Measurements from ENCODE around the gene ANKDD1B. TPM values are rescaled to one million over a fixed set of nuclear protein-coding genes. Genes with fewer than 3 reads are reported as not detected.

ANKDD1B gene
- polyA plus RNA-seq, 3 donors = 0.32 TPM; not detected in 2

DNA sequence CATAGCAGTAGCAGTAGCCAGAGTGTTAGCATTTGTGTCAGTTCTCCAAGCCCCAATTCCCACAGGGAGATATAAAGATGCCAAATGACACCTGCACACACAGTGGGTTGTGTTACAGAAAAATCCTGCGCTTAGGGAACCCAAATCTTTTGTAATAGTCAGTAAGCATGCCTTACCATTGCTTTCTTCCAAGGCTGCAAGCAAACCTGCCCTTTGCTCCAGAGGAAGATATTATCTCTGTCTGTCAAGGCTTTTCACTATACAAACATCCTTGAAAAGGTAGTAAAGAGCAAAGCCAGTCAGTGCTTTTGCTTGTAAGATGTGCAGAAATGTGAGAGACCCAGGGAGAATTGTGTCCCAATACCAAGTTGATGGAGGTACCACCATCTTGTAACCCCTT lies 2.9 kb downstream of the ANKDD1B start:
- H3K27me3 Mint-ChIP-seq (ENCODE audit: low read depth in 3 of 3) = peaks cover 13 to 18% (median 18%) of the 10 kb centered on the region in 3 donors
- no peaks in the 10 kb centered on the region for H3K79me2 ChIP-seq (ENCODE audit: insufficient read depth, low read length)
- peaks cover 13% of the 10 kb centered on the region in 2 donors for H3K4me1 ChIP-seq (ENCODE audit: control insufficient read depth in 1 of 2, insufficient read depth in 2 of 2, low read length in 2 of 2)
- no CpG with 5 or more reads among the region's 1 CpG for WGBS (ENCODE audit: insufficient coverage)
- H3K27ac ChIP-seq (ENCODE audit: low read depth in 1 of 2, low read length in 2 of 2) = no peak overlapping the region
- TF ChIP-seq, protein P1, sequence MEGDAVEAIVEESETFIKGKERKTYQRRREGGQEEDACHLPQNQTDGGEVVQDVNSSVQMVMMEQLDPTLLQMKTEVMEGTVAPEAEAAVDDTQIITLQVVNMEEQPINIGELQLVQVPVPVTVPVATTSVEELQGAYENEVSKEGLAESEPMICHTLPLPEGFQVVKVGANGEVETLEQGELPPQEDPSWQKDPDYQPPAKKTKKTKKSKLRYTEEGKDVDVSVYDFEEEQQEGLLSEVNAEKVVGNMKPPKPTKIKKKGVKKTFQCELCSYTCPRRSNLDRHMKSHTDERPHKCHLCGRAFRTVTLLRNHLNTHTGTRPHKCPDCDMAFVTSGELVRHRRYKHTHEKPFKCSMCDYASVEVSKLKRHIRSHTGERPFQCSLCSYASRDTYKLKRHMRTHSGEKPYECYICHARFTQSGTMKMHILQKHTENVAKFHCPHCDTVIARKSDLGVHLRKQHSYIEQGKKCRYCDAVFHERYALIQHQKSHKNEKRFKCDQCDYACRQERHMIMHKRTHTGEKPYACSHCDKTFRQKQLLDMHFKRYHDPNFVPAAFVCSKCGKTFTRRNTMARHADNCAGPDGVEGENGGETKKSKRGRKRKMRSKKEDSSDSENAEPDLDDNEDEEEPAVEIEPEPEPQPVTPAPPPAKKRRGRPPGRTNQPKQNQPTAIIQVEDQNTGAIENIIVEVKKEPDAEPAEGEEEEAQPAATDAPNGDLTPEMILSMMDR (IDR thresholded peaks at IDR 0.05) = no peak
- H3K9me3 Mint-ChIP-seq = peaks cover 0 to 2% (median 0%) of the 10 kb centered on the region in 7 donors
- H3K4me2 ChIP-seq (replicated peaks; ENCODE audit: extremely low read depth, low read length, poor library complexity, severe bottlenecking) = no peak overlapping the region
- intact Hi-C loops (cut with micrococcal nuclease) = no loop called here
- DNase-seq = no peak
- H3K36me3 ChIP-seq (replicated peaks in 1 of 2; ENCODE audit: control insufficient read depth in 1 of 2, insufficient read depth in 2 of 2, low read length in 2 of 2) = no peaks in the 10 kb centered on the region
- H3K27me3 ChIP-seq (ENCODE audit: control insufficient read depth in 2 of 2, insufficient read depth in 2 of 2, low read length in 2 of 2) = peaks cover 5 to 11% of the 10 kb centered on the region in 2 donors
- H3K9ac ChIP-seq (ENCODE audit: insufficient read depth, low read length, poor library complexity, severe bottlenecking) = no peak overlapping the region
- no peaks in the 10 kb centered on the region for H3K9me3 ChIP-seq (replicated peaks in 1 of 2; ENCODE audit: control insufficient read depth in 1 of 2, insufficient read depth in 1 of 2, low read length in 2 of 2)
- H3K36me3 Mint-ChIP-seq = peaks cover 0 to 8% of the 10 kb centered on the region in 2 donors
- H3K27ac Mint-ChIP-seq = no peak overlapping the region
- H3K4me1 Mint-ChIP-seq = peaks cover 17% of the 10 kb centered on the region
- no peak overlapping the region for H3K4me3 ChIP-seq (replicated peaks in 1 of 3; ENCODE audit: low read depth in 2 of 3, low read length in 3 of 3)
- H4K20me1 ChIP-seq (ENCODE audit: insufficient read depth, low read length) = no peaks in the 10 kb centered on the region
- no peak overlapping the region for H2AFZ ChIP-seq (ENCODE audit: insufficient read depth, low read depth, low read length, poor library complexity, severe bottlenecking)
- no peak overlapping the region for H3K4me3 Mint-ChIP-seq

DNA sequence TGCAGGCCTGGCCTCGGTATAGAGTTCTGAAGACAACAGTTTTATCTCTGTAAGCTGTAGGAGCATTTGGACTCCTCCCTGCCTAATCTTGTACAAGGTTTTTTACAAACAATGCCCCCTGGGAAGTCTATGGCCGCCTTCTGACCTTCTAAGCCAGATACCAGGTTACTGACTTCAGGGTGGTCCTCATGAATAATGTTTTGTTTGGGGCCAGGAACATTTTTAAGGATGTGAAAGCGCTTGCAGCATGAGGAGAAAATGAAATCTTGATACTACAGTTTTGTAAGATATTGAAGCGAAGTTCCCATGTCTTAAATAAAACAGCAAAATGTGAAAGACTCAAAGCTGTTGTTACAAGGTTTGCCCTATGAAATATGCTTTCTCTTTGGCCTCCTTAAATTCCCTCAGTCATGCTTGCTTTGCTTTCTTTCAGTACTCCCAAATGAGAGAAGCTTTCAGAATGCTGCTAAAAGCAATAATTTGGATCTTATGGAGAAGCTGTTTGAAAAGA lies 5.2 kb downstream of the ANKDD1B start:
- Histone ChIP-seq H2AFZ (ENCODE audit: insufficient read depth, low read depth, low read length, poor library complexity, severe bottlenecking) (no peak overlapping the region), H3K4me3 (replicated peaks in 1 of 3; ENCODE audit: low read depth in 2 of 3, low read length in 3 of 3) (no peak overlapping the region), H3K4me1 (ENCODE audit: control insufficient read depth in 1 of 2, insufficient read depth in 2 of 2, low read length in 2 of 2) (peaks cover 5 to 6% of the 10 kb centered on the region in 2 donors), H3K9ac (ENCODE audit: insufficient read depth, low read length, poor library complexity, severe bottlenecking) (no peak overlapping the region), H3K27ac (ENCODE audit: low read depth in 1 of 2, low read length in 2 of 2) (no peak overlapping the region), H3K9me3 (replicated peaks in 1 of 2; ENCODE audit: control insufficient read depth in 1 of 2, insufficient read depth in 1 of 2, low read length in 2 of 2) (no peaks in the 10 kb centered on the region), H3K36me3 (replicated peaks in 1 of 2; ENCODE audit: control insufficient read depth in 1 of 2, insufficient read depth in 2 of 2, low read length in 2 of 2) (no peaks in the 10 kb centered on the region), H4K20me1 (ENCODE audit: insufficient read depth, low read length) (no peaks in the 10 kb centered on the region), H3K79me2 (ENCODE audit: insufficient read depth, low read length) (no peaks in the 10 kb centered on the region), H3K4me2 (replicated peaks; ENCODE audit: extremely low read depth, low read length, poor library complexity, severe bottlenecking) (no peak overlapping the region), H3K27me3 (ENCODE audit: control insufficient read depth in 2 of 2, insufficient read depth in 2 of 2, low read length in 2 of 2) (peaks cover 3 to 6% of the 10 kb centered on the region in 2 donors)
- WGBS (ENCODE audit: insufficient coverage) = 80% methylated on average over 2 of the region's 4 CpGs
- H3K36me3 Mint-ChIP-seq = no peaks in the 10 kb centered on the region
- no peak for DNase-seq
- peaks cover 4 to 13% (median 11%) of the 10 kb centered on the region in 3 donors for H3K27me3 Mint-ChIP-seq (ENCODE audit: low read depth in 3 of 3)
- H3K4me3 Mint-ChIP-seq = no peak overlapping the region
- TF ChIP-seq, protein P1 (IDR thresholded peaks at IDR 0.05) = no peak
- peaks cover 11% of the 10 kb centered on the region for H3K4me1 Mint-ChIP-seq
- no peak overlapping the region for H3K27ac Mint-ChIP-seq
- H3K9me3 Mint-ChIP-seq = peaks cover 0 to 2% (median 0%) of the 10 kb centered on the region in 7 donors
- intact Hi-C loops (cut with micrococcal nuclease) = no loop called here
